OCI-LY7 (cell line): ENCODE measurements around the gene R3HDM4. TPM values are rescaled to one million over a fixed set of nuclear protein-coding genes. Genes with fewer than 3 reads are reported as not detected.

ENCODE experiments used
- BruUV-seq: library from RNA; stranded (reverse); fragments of 400-500 nt; replicated peaks from 2 replicates; lab custom pipeline; 2021; lab: Mats Ljungman, UMichigan
- CTCF ChIA-PET: fragments of 300-600 bp; sonication (Branson Sonifier 250); formaldehyde crosslinking; loops from one replicate; lab custom pipeline; 2022; ENCODE audit warnings: antibody characterized with exemption; ENCODE audit not compliant: unreplicated experiment; lab: Charles Lee
- POLR2A ChIA-PET: fragments of 300-600 bp; sonication (Branson Sonifier 250); formaldehyde crosslinking; loops from one replicate; lab custom pipeline; 2022; ENCODE audit warnings: antibody characterized with exemption; lab: Charles Lee
- DNase-seq: peaks from one replicate; pipeline ENCODE4 v3.0.0-alpha.2; 2015; ENCODE audit warnings: low spot score
- H2AFZ ChIP-seq: fragments of 200-600 bp; sonication (generic), shearing (Covaris generic); 2 replicates; pipeline ENCODE4 v1.6.1; 2014; ENCODE audit warnings: mild to moderate bottlenecking, antibody characterized with exemption, low read length, moderate library complexity
- H3K27ac ChIP-seq: fragments of 200-600 bp; sonication (generic); 2 replicates; pipeline ENCODE4 v1.5.1; 2014; ENCODE audit warnings: mixed run types, low read depth, mild to moderate bottlenecking, moderate library complexity, low read length, inconsistent platforms; ENCODE audit not compliant: poor library complexity, severe bottlenecking
- H3K36me3 ChIP-seq: fragments of 200-600 bp; sonication (generic); 2 replicates; pipeline ENCODE4 v1.6.1; 2014; ENCODE audit warnings: mild to moderate bottlenecking, antibody characterized with exemption, low read length, moderate library complexity, mixed read lengths; ENCODE audit not compliant: insufficient read depth
- H3K4me1 ChIP-seq: fragments of 200-600 bp; sonication (generic); 2 replicates; pipeline ENCODE4 v1.5.1; 2014; ENCODE audit warnings: mild to moderate bottlenecking, low read length; ENCODE audit not compliant: insufficient read depth, poor library complexity, severe bottlenecking
- H3K4me2 ChIP-seq: fragments of 200-600 bp; sonication (generic); 2 replicates; pipeline ENCODE4 v1.6.1; 2014; ENCODE audit warnings: mild to moderate bottlenecking, low read length
- H3K4me3 ChIP-seq: fragments of 200-600 bp; sonication (generic); 2 replicates; pipeline ENCODE4 v1.5.1; 2014; ENCODE audit warnings: mild to moderate bottlenecking, low read depth, low read length; ENCODE audit not compliant: poor library complexity, severe bottlenecking
- H3K79me2 ChIP-seq: fragments of 200-600 bp; sonication (generic); 2 replicates; pipeline ENCODE4 v1.6.1; 2016; ENCODE audit warnings: low read depth, mild to moderate bottlenecking, low read length, moderate library complexity, mixed read lengths; ENCODE audit not compliant: insufficient read depth
- H3K9me2 ChIP-seq: fragments of 200-600 bp; sonication (generic); 2 replicates; pipeline ENCODE4 v1.6.1; 2016; ENCODE audit warnings: mild to moderate bottlenecking, low read length, mixed read lengths; ENCODE audit not compliant: insufficient read depth
- H3K9me3 ChIP-seq: fragments of 200-600 bp; sonication (generic); 2 replicates; pipeline ENCODE4 v1.6.1; 2014; ENCODE audit warnings: mild to moderate bottlenecking, mixed run types, low read length, mixed read lengths
- H4K20me1 ChIP-seq: fragments of 200-600 bp; sonication (generic); 2 replicates; pipeline ENCODE4 v1.6.1; 2014; ENCODE audit warnings: mild to moderate bottlenecking, antibody characterized with exemption, low read length, moderate library complexity, mixed read lengths; ENCODE audit not compliant: insufficient read depth
- EZH2phosphoT487 ChIP-seq: fragments of 200-600 bp; sonication (generic); IDR thresholded peaks from 2 replicates; pipeline ENCODE4 v1.6.1; 2018; ENCODE audit warnings: low read depth, borderline replicate concordance, mild to moderate bottlenecking, mixed run types, antibody characterized with exemption, low read length, moderate library complexity, mixed read lengths
- intact Hi-C: fragments of 100-400 bp; cut with micrococcal nuclease; formaldehyde crosslinking; loops from one replicate; pipeline ENCODE4 v1.10.0; 2022; ENCODE audit not compliant: unreplicated experiment
- total RNA-seq, 2 experiments: library from RNA; depleted of rRNA in 1 of 2; stranded (reverse); fragments of >200 nt in 1 of 2; shearing (Covaris generic) in 1 of 2; gene quantifications; 2 replicates each; pipeline ENCODE4 v1.2.3, GENCODE V29; 2014 to 2022
- TF ChIP-seq, protein P1 (sequence below): fragments of 200-600 bp; sonication (generic); conservative IDR thresholded peaks from 2 replicates; pipeline ENCODE4 v1.5.1; 2014; ENCODE audit warnings: mild to moderate bottlenecking, antibody characterized with exemption, low read length, moderate library complexity, mixed read lengths

The R3HDM4 gene
- total RNA-seq, 2 experiments from 2014 or later: 43.5 to 64.9 TPM

DNA sequence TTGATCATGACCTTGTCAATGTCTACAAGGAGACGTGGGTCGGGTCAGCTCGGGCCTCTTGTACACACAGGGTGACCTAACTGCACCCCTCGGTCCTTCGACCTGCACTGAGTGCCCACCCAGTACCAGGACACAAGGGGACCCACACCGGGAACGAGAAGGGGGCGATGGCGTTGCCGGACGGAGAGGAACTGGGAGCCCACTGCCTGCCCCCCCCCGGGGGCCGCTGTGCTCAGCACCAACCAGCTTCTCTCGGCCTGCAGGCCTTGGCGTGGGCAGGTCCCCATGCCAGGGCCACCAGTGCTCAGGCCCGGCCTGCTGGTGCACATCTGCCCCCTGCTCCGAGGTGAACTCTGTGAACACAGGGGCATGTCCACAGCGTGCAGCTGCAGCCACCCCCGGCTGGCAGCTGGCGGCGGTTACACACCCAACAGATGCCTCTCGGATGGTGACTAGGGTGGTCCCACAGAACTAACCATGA, 39.4 kb downstream of the R3HDM4 start:
- CTCF ChIA-PET: no interaction called here
- Histone ChIP-seq H3K27ac (no peak overlapping the region), H3K4me3 (no peak overlapping the region), H3K4me2 (no peak overlapping the region), H2AFZ (no peak overlapping the region), H3K4me1 (peaks cover 9% of the 10 kb centered on the region), H3K9me2 (no peaks in the 10 kb centered on the region), H3K79me2 (no peaks in the 10 kb centered on the region), H4K20me1 (no peaks in the 10 kb centered on the region), H3K36me3 (peaks cover 31% of the 10 kb centered on the region; the same call in 1 of the 2 replicates), H3K9me3 (no peaks in the 10 kb centered on the region)
- intact Hi-C loops: loop anchor here (2.0 kb wide), 1 partner anchor 19 kb away; the partner anchor contains the start of genes MED16 and RNU6-9
- BruUV-seq: no TSS peak
- DNase-seq: no peak
- POLR2A ChIA-PET: no interaction called here
- TF ChIP-seq, protein P1, sequence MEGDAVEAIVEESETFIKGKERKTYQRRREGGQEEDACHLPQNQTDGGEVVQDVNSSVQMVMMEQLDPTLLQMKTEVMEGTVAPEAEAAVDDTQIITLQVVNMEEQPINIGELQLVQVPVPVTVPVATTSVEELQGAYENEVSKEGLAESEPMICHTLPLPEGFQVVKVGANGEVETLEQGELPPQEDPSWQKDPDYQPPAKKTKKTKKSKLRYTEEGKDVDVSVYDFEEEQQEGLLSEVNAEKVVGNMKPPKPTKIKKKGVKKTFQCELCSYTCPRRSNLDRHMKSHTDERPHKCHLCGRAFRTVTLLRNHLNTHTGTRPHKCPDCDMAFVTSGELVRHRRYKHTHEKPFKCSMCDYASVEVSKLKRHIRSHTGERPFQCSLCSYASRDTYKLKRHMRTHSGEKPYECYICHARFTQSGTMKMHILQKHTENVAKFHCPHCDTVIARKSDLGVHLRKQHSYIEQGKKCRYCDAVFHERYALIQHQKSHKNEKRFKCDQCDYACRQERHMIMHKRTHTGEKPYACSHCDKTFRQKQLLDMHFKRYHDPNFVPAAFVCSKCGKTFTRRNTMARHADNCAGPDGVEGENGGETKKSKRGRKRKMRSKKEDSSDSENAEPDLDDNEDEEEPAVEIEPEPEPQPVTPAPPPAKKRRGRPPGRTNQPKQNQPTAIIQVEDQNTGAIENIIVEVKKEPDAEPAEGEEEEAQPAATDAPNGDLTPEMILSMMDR: no peak
- TF ChIP-seq EZH2phosphoT487: no peak

DNA sequence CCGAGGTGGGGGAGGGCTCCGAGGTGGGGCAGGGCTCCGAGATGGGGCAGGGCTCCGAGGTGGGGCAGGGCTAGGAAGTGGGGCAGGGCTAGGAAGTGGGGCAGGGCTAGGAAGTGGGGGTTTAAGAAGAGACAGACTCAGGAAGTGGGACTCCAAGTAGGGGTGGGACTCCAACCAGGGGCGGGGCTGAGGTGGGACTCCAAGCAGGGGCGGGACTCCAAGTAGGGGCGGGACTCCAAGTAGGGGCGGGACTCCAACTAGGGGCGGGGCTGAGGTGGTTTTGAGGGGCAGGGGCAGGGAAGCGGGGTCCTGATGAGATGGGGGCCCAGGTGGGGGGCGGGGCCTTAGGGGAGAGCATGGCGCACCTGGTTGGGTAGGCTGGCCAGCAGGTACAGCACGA, 39.9 kb downstream of the R3HDM4 start:
- peak; percentile 94 for DNase-seq
- no peak overlapping the region for H3K4me2 ChIP-seq
- peaks cover 31% of the 10 kb centered on the region; the same call in 1 of the 2 replicates for H3K36me3 ChIP-seq
- POLR2A ChIA-PET: interaction anchor here (0.6 kb wide), 1 partner anchor 19 kb away, joined by 3 read pairs; no protein-coding TSS in a partner anchor
- CTCF ChIA-PET: no interaction called here
- peaks cover 9% of the 10 kb centered on the region for H3K4me1 ChIP-seq
- no peaks in the 10 kb centered on the region for H3K9me3 ChIP-seq
- no peak overlapping the region for H2AFZ ChIP-seq
- TF ChIP-seq, protein P1: no peak
- TF ChIP-seq EZH2phosphoT487: no peak
- no peaks in the 10 kb centered on the region for H3K79me2 ChIP-seq
- intact Hi-C loops: loop anchor here (2.0 kb wide), 1 partner anchor 20 kb away; the partner anchor contains the start of genes MED16 and RNU6-9
- peak overlapping the region; percentile 47 for H3K4me3 ChIP-seq
- H3K27ac ChIP-seq: peak overlapping the region; percentile 63
- BruUV-seq: no TSS peak
- no peaks in the 10 kb centered on the region for H3K9me2 ChIP-seq
- H4K20me1 ChIP-seq: no peaks in the 10 kb centered on the region
